HG03442 (cell line): ENCODE results near the gene PLEKHA6.

ENCODE experiments used
- ATAC-seq: cut with Tn5 transposase; IDR thresholded peaks from one replicate; pipeline ENCODE4 v1.9.1; 2021; ENCODE audit warnings: mild to moderate bottlenecking, moderate library complexity; ENCODE audit not compliant: unreplicated experiment

Gene PLEKHA6, protein sequence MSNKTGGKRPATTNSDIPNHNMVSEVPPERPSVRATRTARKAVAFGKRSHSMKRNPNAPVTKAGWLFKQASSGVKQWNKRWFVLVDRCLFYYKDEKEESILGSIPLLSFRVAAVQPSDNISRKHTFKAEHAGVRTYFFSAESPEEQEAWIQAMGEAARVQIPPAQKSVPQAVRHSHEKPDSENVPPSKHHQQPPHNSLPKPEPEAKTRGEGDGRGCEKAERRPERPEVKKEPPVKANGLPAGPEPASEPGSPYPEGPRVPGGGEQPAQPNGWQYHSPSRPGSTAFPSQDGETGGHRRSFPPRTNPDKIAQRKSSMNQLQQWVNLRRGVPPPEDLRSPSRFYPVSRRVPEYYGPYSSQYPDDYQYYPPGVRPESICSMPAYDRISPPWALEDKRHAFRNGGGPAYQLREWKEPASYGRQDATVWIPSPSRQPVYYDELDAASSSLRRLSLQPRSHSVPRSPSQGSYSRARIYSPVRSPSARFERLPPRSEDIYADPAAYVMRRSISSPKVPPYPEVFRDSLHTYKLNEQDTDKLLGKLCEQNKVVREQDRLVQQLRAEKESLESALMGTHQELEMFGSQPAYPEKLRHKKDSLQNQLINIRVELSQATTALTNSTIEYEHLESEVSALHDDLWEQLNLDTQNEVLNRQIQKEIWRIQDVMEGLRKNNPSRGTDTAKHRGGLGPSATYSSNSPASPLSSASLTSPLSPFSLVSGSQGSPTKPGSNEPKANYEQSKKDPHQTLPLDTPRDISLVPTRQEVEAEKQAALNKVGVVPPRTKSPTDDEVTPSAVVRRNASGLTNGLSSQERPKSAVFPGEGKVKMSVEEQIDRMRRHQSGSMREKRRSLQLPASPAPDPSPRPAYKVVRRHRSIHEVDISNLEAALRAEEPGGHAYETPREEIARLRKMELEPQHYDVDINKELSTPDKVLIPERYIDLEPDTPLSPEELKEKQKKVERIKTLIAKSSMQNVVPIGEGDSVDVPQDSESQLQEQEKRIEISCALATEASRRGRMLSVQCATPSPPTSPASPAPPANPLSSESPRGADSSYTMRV

GRCh38 chr1:204359474-204360255 lies at the start of gene PLEKHA6:
TSS of gene PLEKHA6 (minus strand) at chr1:204359929. CDS start at chr1:204273727, 86,202 bp downstream.
- ATAC-seq, result no peak

DNA sequence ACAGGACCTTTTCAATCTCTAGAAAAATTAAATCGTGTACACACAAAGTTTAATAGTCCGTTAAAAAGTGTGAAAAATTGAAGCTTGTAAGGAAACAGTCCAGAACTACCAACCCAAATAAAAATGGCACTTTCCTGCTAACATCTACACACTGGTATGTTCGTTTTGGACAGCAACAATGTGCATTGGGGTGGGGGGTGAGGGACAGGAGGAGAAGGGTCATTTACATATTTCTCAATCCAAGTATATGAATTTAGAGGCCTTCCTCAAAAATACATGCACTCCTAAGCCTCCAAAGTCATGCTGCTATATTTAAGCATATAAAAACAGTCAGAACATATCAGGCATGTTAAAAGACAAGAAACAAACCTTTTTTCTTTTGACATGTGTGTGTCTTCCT lies 49.4 kb upstream of the PLEKHA6 start:
- ATAC-seq, result no peak

GRCh38 chr1:204408602-204409001 lies 48.9 kb upstream of the PLEKHA6 start:
- no peak for ATAC-seq

GRCh38 chr1:204408074-204408507 lies 48.4 kb upstream of the PLEKHA6 start:
- no peak for ATAC-seq

GRCh38 chr1:204407295-204407971 lies 47.7 kb upstream of the PLEKHA6 start:
- ATAC-seq, result no peak

DNA sequence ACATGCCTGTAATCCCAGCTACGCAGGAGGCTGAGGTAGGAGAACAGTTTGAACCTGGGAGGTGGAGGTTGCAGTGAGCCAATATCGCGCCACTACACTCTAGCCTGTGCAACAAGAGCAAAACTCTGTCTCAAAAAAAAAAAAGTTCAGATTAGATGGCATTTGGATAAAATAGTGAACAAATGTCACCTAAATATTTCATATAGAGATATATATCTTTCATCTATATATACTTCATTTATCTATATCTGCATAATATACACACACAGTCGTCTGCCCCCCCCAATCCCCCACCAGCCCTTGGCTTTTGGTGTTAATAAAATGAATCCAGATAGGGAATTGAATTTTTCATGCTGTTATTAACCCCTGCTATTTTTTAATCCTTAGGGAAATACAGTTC lies 46.9 kb upstream of the PLEKHA6 start:
- no peak for ATAC-seq

DNA sequence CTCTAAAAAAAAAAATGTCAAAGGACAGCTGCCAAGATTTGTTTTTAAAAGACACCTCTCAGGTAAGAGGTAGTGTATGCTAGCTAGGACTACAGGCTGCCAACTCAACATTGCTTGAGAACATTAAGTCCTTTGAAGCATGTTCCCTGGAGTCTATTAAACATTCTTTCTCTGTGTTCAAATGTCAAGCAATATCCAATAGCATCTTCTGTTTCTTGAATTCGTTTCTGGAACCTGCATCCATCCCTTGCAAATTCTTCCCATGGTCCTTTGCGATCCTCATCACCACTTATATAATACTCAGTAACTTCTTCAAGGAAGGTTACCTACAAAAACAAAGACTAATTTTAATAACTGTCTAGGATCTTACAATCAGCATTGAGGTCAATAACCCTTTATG lies 46.3 kb upstream of the PLEKHA6 start:
- no peak for ATAC-seq

DNA sequence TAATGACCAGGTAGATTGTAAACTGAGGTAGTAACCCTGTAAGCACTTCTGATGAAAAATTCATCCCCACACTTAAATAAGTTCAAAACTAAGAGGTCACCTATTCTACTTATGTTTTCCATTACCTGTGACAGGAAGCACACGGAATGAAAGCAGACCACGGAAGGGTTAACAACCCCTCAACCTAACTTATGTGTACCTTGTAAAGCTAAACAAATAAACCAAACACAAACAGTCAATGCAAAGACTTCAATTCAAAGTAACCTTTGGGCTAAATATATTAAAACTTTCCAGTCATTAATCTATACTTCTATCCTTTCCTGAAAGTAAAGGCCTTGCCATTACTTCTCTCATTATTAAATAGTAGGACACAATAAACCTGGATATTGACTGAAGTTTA lies 44.9 kb upstream of the PLEKHA6 start:
- ATAC-seq, result no peak

DNA sequence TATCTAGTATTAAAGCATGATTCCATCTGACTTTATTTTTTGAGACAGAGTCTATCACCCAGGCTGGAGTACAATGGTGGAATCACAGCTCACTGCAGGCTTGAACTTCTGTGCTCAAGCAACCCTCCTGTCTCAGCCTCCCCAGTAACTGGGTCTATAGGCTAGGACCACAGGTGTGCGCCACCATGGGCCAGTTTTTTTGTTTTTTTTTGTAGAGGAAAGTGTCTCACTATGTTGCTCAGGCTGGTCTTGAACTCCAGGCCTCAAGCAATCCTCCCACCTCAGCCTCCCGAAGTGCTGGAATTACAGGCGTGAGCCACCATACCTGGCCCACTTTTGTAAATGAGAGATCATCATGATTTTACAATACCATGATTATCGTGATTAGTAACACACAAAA lies 42.7 kb upstream of the PLEKHA6 start:
- ATAC-seq, result no peak

GRCh38 chr1:204401730-204402129 lies 42.0 kb upstream of the PLEKHA6 start:
- ATAC-seq, result no peak

DNA sequence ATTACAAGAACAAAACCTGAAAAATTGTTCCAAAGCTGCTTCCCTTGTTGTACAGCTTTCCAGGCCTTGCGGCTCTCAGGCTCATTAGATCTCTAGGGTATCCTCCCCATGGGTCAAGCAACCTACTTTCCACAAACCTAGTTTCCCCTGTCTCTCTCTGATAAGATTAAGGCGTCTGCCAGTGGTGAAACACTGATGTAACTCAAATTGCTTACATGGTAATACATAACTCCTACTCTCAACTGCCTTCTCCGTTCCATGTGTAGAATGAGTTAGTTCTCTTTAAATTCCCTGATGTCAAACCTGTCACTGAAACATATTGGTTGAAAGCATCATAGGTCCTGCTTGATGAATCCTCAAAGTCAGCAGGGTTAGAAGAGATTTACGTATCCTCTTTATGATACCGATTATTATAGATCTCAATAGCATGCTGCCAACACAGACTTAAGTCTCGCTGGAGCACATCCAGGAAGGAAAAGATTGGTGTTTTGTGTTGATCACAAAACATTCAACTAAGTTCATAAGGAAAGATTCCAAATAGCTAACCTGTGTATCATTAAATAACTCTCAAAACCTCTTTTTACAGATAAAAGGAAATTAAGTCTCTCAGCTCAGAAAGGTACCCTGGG lies 41.3 kb upstream of the PLEKHA6 start:
- ATAC-seq, result no peak

GRCh38 chr1:204398197-204399125 lies 38.7 kb upstream of the PLEKHA6 start:
- ATAC-seq, result peak; percentile 66

DNA sequence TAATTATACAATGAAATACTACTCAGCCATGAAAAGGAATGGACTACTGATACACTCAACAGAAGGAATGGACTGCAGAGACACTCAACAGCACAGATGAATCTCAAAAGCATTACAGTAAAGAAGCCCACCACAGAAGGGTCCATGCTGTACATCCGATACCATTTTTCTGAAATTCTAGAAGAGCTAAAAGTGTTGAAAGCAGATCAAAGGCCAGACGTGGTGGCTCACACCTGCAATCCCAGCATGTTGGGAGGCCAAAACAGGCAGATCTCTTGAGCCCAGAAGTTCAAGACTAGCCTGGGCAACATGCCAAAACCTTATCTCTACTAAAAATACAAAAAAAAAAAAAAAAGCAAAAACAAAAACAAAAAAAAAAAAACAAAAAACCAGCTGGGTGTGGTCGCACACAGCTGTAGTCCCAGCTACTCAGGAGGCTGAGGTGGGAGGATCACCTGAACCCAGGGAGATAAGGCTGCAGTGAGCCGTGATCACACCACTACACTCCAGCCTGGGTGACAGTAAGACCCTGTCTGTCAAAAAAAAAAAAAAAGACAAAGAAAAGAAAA lies 36.4 kb upstream of the PLEKHA6 start:
- ATAC-seq, result no peak

DNA sequence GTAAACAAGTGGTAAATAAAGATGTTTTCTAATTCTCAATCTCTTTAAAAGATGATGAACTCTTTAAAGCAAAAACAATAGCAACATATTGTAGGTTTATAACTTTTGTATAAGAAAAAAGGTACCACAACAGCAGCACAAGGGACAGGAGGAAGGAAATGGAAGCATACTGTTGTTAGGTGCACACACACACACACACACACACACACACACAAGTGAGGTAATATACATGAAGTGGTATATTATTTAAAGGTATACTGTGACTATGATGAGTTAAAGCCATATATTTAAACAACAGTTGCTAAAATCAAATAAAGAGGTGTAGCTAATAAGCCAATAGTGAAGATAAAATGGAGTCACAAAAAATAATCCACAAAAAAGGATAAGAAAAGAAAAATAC lies 31.9 kb upstream of the PLEKHA6 start:
- ATAC-seq, result no peak

DNA sequence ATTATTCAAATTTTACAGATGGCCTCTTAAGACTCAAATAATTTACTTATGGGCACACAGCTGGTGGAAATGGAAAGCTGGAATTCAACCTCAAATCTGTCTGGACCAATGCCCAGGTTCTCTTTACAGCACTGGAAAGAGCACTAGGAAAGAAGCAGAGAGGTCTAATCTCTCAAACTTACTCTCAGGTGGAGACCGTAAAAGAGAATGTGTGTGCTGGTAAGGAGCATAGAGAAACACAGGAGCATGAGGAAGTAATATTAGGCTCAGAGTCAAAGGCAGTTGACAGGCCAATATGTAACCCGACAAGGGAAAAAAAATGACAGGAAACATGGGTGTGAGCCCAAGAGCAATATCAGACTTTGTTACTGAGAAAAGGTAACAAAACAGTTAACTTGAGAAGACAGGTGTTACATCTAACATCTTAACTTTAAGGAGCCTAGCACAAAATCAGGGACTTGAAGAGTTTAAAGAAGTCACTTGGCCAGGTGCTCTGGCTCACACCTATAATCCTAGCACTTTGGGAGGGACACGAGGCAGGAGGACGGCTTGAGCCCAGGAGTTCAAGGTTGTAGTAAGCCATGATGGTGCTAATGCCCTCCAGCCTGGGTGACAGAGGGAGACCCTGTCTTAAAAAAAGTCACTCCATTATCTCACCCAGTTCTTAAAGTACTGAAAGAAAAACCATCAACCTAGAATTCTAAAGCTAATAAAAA lies 31.2 kb upstream of the PLEKHA6 start:
- ATAC-seq, result no peak

GRCh38 chr1:204385727-204386126 lies 26.0 kb upstream of the PLEKHA6 start:
- no peak for ATAC-seq

GRCh38 chr1:204384636-204385352 lies 25.1 kb upstream of the PLEKHA6 start:
- ATAC-seq, result no peak
